ENCODE measurements around the gene ANKRD27.

DNA sequence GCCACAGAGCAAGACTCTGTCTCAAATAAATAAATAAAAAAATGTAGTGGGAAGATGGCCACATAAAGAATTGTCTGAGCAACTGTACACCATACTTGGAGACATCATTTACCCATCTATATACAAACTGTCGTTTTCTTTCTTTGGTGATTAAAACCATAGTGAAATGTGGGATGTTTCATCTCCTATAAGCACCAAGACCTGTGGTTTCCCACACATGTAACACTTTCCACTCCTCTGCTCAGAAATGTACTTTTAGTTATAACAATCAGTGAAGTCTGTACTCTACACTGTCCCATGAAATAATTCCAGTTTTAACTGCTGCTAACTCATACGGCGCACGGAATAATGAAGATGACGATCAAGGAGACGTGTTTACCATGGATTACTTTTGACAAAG is 75.7 kb downstream of the ANKRD27 start:
- TF ChIP-seq, protein P1, sequence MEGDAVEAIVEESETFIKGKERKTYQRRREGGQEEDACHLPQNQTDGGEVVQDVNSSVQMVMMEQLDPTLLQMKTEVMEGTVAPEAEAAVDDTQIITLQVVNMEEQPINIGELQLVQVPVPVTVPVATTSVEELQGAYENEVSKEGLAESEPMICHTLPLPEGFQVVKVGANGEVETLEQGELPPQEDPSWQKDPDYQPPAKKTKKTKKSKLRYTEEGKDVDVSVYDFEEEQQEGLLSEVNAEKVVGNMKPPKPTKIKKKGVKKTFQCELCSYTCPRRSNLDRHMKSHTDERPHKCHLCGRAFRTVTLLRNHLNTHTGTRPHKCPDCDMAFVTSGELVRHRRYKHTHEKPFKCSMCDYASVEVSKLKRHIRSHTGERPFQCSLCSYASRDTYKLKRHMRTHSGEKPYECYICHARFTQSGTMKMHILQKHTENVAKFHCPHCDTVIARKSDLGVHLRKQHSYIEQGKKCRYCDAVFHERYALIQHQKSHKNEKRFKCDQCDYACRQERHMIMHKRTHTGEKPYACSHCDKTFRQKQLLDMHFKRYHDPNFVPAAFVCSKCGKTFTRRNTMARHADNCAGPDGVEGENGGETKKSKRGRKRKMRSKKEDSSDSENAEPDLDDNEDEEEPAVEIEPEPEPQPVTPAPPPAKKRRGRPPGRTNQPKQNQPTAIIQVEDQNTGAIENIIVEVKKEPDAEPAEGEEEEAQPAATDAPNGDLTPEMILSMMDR (IDR thresholded peaks at IDR 0.05), result no peak
- no peak for TF ChIP-seq POLR2A (IDR thresholded peaks at IDR 0.05)
